ENCODE measurements around the gene NKD1. TPM values are rescaled to one million over a fixed set of nuclear protein-coding genes. Genes with fewer than 3 reads are reported as not detected.

The NKD1 gene
- total and polyA plus RNA-seq, 2 of the 8 experiments (the other 6 are each of a cell fraction or from before 2014, with no cell fraction given): 0.70 to 4.5 TPM

GRCh38 chr16:50601341-50601740, 53.1 kb downstream of the NKD1 start:
- H2BK120ac ChIP-seq (replicated peaks; ENCODE audit: low read depth, low read length): no peak overlapping the region
- H4K5ac ChIP-seq (ENCODE audit: insufficient read length, low read depth, low read length): no peak overlapping the region
- H3K4me2 ChIP-seq (ENCODE audit: insufficient read depth in 1 of 2, low read depth in 2 of 2, low read length in 2 of 2): no peak overlapping the region
- no peak overlapping the region for H4K91ac ChIP-seq (replicated peaks; ENCODE audit: insufficient read length, low read length)
- no peak overlapping the region for H2BK5ac ChIP-seq (ENCODE audit: low read depth, low read length)
- H3K14ac ChIP-seq (ENCODE audit: insufficient read length): no peak overlapping the region
- H2BK20ac ChIP-seq (ENCODE audit: low read length): no peak overlapping the region
- H3K23me2 ChIP-seq (ENCODE audit: low read depth, low read length): no peaks in the 10 kb centered on the region; the same call in 1 of the 2 replicates
- POLR2A ChIA-PET (ENCODE audit: partially characterized antibody): interaction anchor here (0.6 to 1.6 kb wide), 2 partner anchors 16 to 110 kb away, joined by 4 read pairs; no protein-coding TSS in a partner anchor
- no peak overlapping the region for H2BK15ac ChIP-seq (ENCODE audit: low read length)
- H3K27me3 ChIP-seq (replicated peaks in 1 of 4; ENCODE audit: control insufficient read depth in 3 of 4, extremely low read depth in 1 of 4, insufficient read depth in 3 of 4, low read length in 3 of 4): no peaks in the 10 kb centered on the region
- H2BK12ac ChIP-seq (ENCODE audit: low read depth, low read length): no peak overlapping the region
- no peak overlapping the region for H3K4ac ChIP-seq (replicated peaks; ENCODE audit: insufficient read length, low read depth, low read length)
- 89% methylated on average over 6 of the region's 12 CpGs; no CpG with 5 or more reads in 1 of the 2 experiments for WGBS, 2 experiments (ENCODE audit: extremely low coverage in 1 of 2, insufficient coverage in 1 of 2, insufficient read length in 1 of 2, insufficient replicate concordance in 2 of 2, low coverage in 1 of 2, low lambda C conversion rate in 2 of 2, missing lambda C conversion rate in 1 of 2)
- H3K9ac ChIP-seq (replicated peaks in 1 of 4; ENCODE audit: extremely low read depth in 1 of 4, low read depth in 3 of 4, low read length in 3 of 4): no peak overlapping the region
- H3K79me2 ChIP-seq (ENCODE audit: control insufficient read depth in 1 of 2, insufficient read depth in 2 of 2, low read length in 2 of 2): no peaks in the 10 kb centered on the region
- FAIRE-seq: no peak
- H3K18ac ChIP-seq (ENCODE audit: extremely low read depth, low read length): no peak overlapping the region
- H3K4me3 ChIP-seq (ENCODE audit: extremely low read depth in 1 of 4, insufficient read depth in 2 of 4, low read depth in 3 of 4, low read length in 4 of 4): no peak overlapping the region
- DNase-seq (ENCODE audit: low read depth in 1 of 2, low spot score in 2 of 2): no peak
- H3K79me1 ChIP-seq (ENCODE audit: low read depth, low read length): no peaks in the 10 kb centered on the region
- no peak overlapping the region for H3K56ac ChIP-seq (replicated peaks; ENCODE audit: insufficient read length, low read depth, low read length)
- H3K9me3 ChIP-seq (ENCODE audit: insufficient read depth in 2 of 2, low read depth in 1 of 2, low read length in 1 of 2): no peaks in the 10 kb centered on the region
- H2AK5ac ChIP-seq (ENCODE audit: low read depth, low read length): no peak overlapping the region
- no peak overlapping the region for H3K27ac ChIP-seq (ENCODE audit: low read depth, low read length)
- no peak overlapping the region for H2AFZ ChIP-seq (ENCODE audit: low read length)
- peaks cover 0 to 2% of the 10 kb centered on the region in 2 experiments for H4K20me1 ChIP-seq (replicated peaks in 1 of 2; ENCODE audit: control insufficient read depth in 1 of 2, insufficient read depth in 2 of 2, low read length in 2 of 2)
- H3K4me1 ChIP-seq (replicated peaks in 1 of 4; ENCODE audit: control insufficient read depth in 3 of 4, insufficient read depth in 4 of 4, low read length in 3 of 4): no peaks in the 10 kb centered on the region; a peak in 1 of 7 replicates
- H3K36me3 ChIP-seq (ENCODE audit: control insufficient read depth in 2 of 4, insufficient read depth in 4 of 4, low read length in 3 of 4): no peaks in the 10 kb centered on the region
- H4K8ac ChIP-seq (ENCODE audit: extremely low read depth, insufficient read depth, low read length): no peak overlapping the region
- CTCF ChIA-PET (ENCODE audit: partially characterized antibody): interaction anchor here (1.0 to 2.2 kb wide), 10 partner anchors 8 to 168 kb away, joined by 3 to 11 read pairs (median 4); no protein-coding TSS in a partner anchor
- no peak overlapping the region for H3K23ac ChIP-seq (ENCODE audit: insufficient read length)
- no peak for TF ChIP-seq SP2 (IDR thresholded peaks at IDR 0.05; ENCODE audit: low read length)
- TF ChIP-seq CEBPB (IDR thresholded peaks at IDR 0.05; ENCODE audit: low read depth, low read length): no peak
- TF ChIP-seq SIRT6 (IDR thresholded peaks at IDR 0.05; ENCODE audit: low read length): no peak
- no peak for TF ChIP-seq EGR1 (IDR thresholded peaks at IDR 0.05; ENCODE audit: borderline replicate concordance, low read depth, low read length)
- no peak for TF ChIP-seq KDM1A (IDR thresholded peaks at IDR 0.05; ENCODE audit: borderline replicate concordance, low read length)
- TF ChIP-seq HDAC6 (IDR thresholded peaks at IDR 0.05; ENCODE audit: low read depth, low read length): no peak
- TF ChIP-seq RFX5 (IDR thresholded peaks at IDR 0.05; ENCODE audit: borderline replicate concordance, low read depth, low read length): no peak
- TF ChIP-seq NRF1 (IDR thresholded peaks at IDR 0.05; ENCODE audit: low read depth, low read length): no peak
- TF ChIP-seq NANOG (IDR thresholded peaks at IDR 0.05; ENCODE audit: insufficient read depth, low read depth, low read length, poor library complexity, severe bottlenecking): no peak
- no peak for TF ChIP-seq KDM4A (IDR thresholded peaks at IDR 0.05; ENCODE audit: low read depth, low read length, severe bottlenecking)
- TF ChIP-seq HDAC2 (IDR thresholded peaks at IDR 0.05; ENCODE audit: borderline replicate concordance in 1 of 2, low read depth in 2 of 2, low read length in 2 of 2): no peak
- TF ChIP-seq EP300 (IDR thresholded peaks at IDR 0.05; ENCODE audit: borderline replicate concordance in 1 of 2, low read depth in 2 of 2, low read length in 2 of 2): no peak
- TF ChIP-seq SIN3A (conservative IDR thresholded peaks at IDR 0.05 in 1 of 2, IDR thresholded peaks at IDR 0.05 in 1 of 2; ENCODE audit: low read depth in 1 of 2, low read length in 2 of 2): no peak
- TF ChIP-seq FOSL1 (IDR thresholded peaks at IDR 0.05; ENCODE audit: insufficient read depth, low read depth, low read length): no peak

All from H1 (cell line).